Tibial nerve (tissue), 3 donors: ENCODE results near the gene DAP.

Experiments used
- POLR2A ChIP-seq, 2 donors: fragments of 450-650 bp; IDR thresholded peaks; one replicate each; pipeline ENCODE4 v1.6.1; 2017; ENCODE audit warnings: antibody characterized with exemption in 2 of 2, mild to moderate bottlenecking in 2 of 2, moderate library complexity in 2 of 2
- TF ChIP-seq, protein P1 (sequence below), 5 experiments: fragments of 200-600 bp in 3 of 5; fragments of 450-650 bp in 2 of 5; sonication (generic) in 3 of 5; IDR thresholded peaks; one replicate each; pipeline ENCODE4 v1.5.1; 2016 to 2019; ENCODE audit warnings: antibody characterized with exemption in 5 of 5, mild to moderate bottlenecking in 3 of 5, moderate library complexity in 2 of 5

GRCh38 chr5:10744681-10745080, 16.4 kb downstream of the DAP start:
- TF ChIP-seq, protein P1, sequence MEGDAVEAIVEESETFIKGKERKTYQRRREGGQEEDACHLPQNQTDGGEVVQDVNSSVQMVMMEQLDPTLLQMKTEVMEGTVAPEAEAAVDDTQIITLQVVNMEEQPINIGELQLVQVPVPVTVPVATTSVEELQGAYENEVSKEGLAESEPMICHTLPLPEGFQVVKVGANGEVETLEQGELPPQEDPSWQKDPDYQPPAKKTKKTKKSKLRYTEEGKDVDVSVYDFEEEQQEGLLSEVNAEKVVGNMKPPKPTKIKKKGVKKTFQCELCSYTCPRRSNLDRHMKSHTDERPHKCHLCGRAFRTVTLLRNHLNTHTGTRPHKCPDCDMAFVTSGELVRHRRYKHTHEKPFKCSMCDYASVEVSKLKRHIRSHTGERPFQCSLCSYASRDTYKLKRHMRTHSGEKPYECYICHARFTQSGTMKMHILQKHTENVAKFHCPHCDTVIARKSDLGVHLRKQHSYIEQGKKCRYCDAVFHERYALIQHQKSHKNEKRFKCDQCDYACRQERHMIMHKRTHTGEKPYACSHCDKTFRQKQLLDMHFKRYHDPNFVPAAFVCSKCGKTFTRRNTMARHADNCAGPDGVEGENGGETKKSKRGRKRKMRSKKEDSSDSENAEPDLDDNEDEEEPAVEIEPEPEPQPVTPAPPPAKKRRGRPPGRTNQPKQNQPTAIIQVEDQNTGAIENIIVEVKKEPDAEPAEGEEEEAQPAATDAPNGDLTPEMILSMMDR (IDR thresholded peaks at IDR 0.05): no peak
- TF ChIP-seq POLR2A (IDR thresholded peaks at IDR 0.05): no peak
